Measurements from ENCODE around the gene B3GLCT. TPM values are rescaled to one million over a fixed set of nuclear protein-coding genes. Genes with fewer than 3 reads are reported as not detected.
"Not testable (repeated sequence)": the region's sequence is repeated elsewhere in the genome, so short reads cannot be mapped to it uniquely, and the experiment has no call there.

The B3GLCT gene
- total RNA-seq, 4 donors from 2014 or later: 10.8 to 14.0 (median 11.8) TPM

DNA sequence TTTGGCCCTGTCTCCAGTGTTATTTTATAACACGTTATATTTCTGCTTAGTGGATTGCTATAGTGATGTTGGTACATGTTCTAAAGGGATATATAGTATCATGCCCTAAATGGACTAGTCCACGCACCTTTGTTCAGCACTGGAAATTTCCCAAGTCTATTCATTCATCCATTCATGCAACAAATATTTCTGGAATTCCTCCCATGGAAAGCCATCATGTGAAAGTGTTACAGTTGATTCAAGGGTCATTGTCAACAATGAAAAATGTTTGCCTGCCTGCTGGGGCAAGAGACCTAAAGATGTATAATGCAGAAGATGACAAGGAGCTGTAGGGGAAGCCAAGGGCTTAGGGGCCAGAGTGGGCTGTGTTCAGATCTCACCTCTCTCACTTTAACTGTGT, 27.2 kb upstream of the B3GLCT start:
- peaks cover 0 to 6% of the 10 kb centered on the region in 2 donors for H3K4me1 ChIP-seq
- intact Hi-C loops (cut with DNase I): loop anchor here (10.0 kb wide), 1 partner anchor 128 kb away; no protein-coding TSS in a partner anchor
- 64 to 81% methylated on average over 2 of the region's 2 CpGs for WGBS, 2 donors
- H3K27ac ChIP-seq: no peak overlapping the region
- H3K27me3 ChIP-seq: no peaks in the 10 kb centered on the region
- no peak overlapping the region for H3K4me3 ChIP-seq (replicated peaks in 1 of 3)
- no peaks in the 10 kb centered on the region for H3K9me3 ChIP-seq
- TF ChIP-seq, protein P1, sequence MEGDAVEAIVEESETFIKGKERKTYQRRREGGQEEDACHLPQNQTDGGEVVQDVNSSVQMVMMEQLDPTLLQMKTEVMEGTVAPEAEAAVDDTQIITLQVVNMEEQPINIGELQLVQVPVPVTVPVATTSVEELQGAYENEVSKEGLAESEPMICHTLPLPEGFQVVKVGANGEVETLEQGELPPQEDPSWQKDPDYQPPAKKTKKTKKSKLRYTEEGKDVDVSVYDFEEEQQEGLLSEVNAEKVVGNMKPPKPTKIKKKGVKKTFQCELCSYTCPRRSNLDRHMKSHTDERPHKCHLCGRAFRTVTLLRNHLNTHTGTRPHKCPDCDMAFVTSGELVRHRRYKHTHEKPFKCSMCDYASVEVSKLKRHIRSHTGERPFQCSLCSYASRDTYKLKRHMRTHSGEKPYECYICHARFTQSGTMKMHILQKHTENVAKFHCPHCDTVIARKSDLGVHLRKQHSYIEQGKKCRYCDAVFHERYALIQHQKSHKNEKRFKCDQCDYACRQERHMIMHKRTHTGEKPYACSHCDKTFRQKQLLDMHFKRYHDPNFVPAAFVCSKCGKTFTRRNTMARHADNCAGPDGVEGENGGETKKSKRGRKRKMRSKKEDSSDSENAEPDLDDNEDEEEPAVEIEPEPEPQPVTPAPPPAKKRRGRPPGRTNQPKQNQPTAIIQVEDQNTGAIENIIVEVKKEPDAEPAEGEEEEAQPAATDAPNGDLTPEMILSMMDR (IDR thresholded peaks at IDR 0.05): no peak
- TF ChIP-seq POLR2A (IDR thresholded peaks at IDR 0.05): no peak
- DNase-seq: no peak
- H3K36me3 ChIP-seq: no peaks in the 10 kb centered on the region

GRCh38 chr13:31174018-31174417, 25.8 kb upstream of the B3GLCT start:
- H3K4me3 ChIP-seq (replicated peaks in 1 of 3): no peak overlapping the region
- H3K4me1 ChIP-seq: peaks cover 0 to 6% of the 10 kb centered on the region in 2 donors
- no peaks in the 10 kb centered on the region for H3K9me3 ChIP-seq
- H3K27ac ChIP-seq: no peak overlapping the region
- intact Hi-C loops (cut with DNase I): loop anchor here (10.0 kb wide), 1 partner anchor 129 kb away; no protein-coding TSS in a partner anchor
- no peak for DNase-seq
- TF ChIP-seq, protein P1 (IDR thresholded peaks at IDR 0.05): no peak
- TF ChIP-seq POLR2A (IDR thresholded peaks at IDR 0.05): no peak
- H3K36me3 ChIP-seq: no peaks in the 10 kb centered on the region
- 65 to 72% methylated on average over 3 of the region's 3 CpGs for WGBS, 2 donors
- no peaks in the 10 kb centered on the region for H3K27me3 ChIP-seq

DNA sequence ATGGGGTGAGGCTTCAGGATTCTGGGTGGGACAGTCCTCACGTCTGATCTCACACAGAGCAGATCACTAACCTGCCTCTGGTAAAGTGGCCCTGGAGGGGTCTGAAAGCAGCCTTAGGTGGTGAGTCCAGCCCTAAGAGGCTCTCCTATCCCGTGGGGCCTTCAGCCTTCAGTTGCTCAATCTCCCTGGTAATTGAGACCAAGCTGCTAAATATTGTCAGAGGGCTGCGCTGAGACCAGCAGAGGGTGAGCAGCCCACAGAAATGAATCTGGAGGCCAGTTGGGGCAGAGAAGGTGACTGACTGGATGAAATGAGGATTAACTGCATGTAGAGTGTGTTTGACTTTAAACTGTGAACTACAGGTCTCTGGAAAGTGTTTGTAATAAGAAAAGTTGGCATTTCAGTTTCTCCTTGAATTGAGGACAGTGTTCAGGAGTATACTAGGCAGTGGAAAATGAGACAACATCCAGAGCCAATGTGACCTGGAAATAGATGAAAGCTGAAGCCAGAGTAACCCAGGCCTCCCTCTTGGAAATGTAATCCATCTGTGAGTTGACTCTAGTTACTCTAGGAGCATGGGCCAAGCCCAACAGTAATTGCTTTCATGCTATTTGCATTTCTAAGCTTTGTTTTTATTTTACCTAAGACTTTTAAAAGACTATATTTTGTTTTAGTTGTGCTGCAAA, 23.8 kb upstream of the B3GLCT start:
- no peak overlapping the region for H3K4me3 ChIP-seq (replicated peaks in 1 of 3)
- WGBS, 2 donors: 76 to 98% methylated on average over 3 of the region's 3 CpGs
- no peaks in the 10 kb centered on the region for H3K9me3 ChIP-seq
- H3K4me1 ChIP-seq: peaks cover 0 to 6% of the 10 kb centered on the region in 2 donors
- intact Hi-C loops (cut with DNase I): loop anchor here (10.0 kb wide), 1 partner anchor 131 kb away; no protein-coding TSS in a partner anchor
- no peaks in the 10 kb centered on the region for H3K36me3 ChIP-seq
- no peak for TF ChIP-seq POLR2A (IDR thresholded peaks at IDR 0.05)
- TF ChIP-seq, protein P1 (IDR thresholded peaks at IDR 0.05): no peak
- H3K27ac ChIP-seq: no peak overlapping the region
- H3K27me3 ChIP-seq: no peaks in the 10 kb centered on the region
- DNase-seq: no peak

DNA sequence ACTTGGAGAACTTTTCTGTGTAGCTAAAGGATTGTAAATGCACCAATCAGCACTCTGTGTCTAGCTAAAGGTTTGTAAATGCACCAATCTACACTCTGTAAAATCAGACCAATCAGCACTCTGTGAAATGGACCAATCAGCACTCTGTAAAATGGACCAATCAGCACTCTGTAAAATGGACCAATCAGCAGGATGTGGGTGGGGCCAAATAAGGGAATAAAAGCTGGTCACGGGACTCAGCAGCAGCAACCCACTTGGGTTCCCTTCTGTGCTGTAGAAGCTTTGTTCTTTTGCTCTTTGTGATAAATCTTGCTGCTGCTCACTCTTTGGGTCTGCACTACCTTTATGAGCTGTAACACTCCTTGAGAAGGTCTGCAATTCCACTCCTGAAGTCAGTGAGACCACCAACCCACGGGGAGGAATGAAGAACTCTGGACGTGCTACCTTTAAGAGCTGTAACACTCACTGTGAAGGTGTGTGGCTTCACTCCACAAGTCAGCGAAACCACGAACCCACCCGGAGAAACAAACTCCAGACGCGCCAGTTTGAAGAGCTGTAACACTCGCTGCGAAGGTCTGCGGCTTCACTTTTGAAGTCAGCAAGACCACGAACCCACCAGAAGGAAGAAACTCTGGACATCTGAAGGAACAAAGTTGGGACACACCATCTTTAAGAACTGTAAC, 21.8 kb upstream of the B3GLCT start:
- intact Hi-C loops (cut with DNase I): loop anchor here (10.0 kb wide), 1 partner anchor 133 kb away; no protein-coding TSS in a partner anchor
- not testable (repeated sequence) for DNase-seq; H3K4me3 ChIP-seq (replicated peaks in 1 of 3); H3K4me1 ChIP-seq; H3K27ac ChIP-seq; H3K27me3 ChIP-seq; H3K36me3 ChIP-seq; H3K9me3 ChIP-seq
- WGBS, 2 donors: 90% methylated on average over 12 of the region's 12 CpGs

DNA sequence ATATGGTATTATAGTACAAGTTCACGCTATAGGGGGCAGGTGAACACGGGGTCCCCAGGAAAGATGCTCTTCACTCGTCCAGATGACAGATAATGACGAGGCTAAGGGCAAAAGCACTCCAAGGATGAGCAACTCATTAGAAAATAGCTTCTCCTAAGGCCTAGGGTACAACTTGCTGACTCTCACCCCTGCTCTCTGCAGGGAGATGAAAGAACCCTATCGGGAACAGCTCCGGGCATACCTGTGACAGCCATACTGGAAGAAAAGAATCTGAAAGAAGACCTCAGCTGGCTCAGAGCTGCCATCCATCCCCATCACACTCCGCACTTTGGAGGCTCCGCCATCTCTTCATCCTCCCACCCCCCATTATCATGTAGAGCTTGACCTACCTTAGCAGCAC, 20.5 kb upstream of the B3GLCT start:
- intact Hi-C loops (cut with DNase I): loop anchor here (10.0 kb wide), 1 partner anchor 134 kb away; no protein-coding TSS in a partner anchor
- TF ChIP-seq, protein P1 (IDR thresholded peaks at IDR 0.05): no peak
- TF ChIP-seq POLR2A (IDR thresholded peaks at IDR 0.05): no peak
- WGBS, 2 donors: 86 to 90% methylated on average over 8 of the region's 8 CpGs
- DNase-seq: no peak
- Histone ChIP-seq H3K27ac (no peak overlapping the region), H3K4me3 (replicated peaks in 1 of 3) (no peak overlapping the region), H3K4me1 (no peaks in the 10 kb centered on the region), H3K9me3 (no peaks in the 10 kb centered on the region), H3K27me3 (no peaks in the 10 kb centered on the region), H3K36me3 (no peaks in the 10 kb centered on the region)
